CD8-positive, alpha-beta memory T cell (primary cell): ENCODE measurements around the gene MICA. TPM values are rescaled to one million over a fixed set of nuclear protein-coding genes. Genes with fewer than 3 reads are reported as not detected.

Source experiments
- CTCF ChIA-PET: fragments of 350-600 bp; sonication (Branson Sonifier 250); formaldehyde crosslinking; loops from one replicate; lab custom pipeline; 2021; ENCODE audit warnings: antibody characterized with exemption; lab: Charles Lee
- POLR2A ChIA-PET: fragments of 350-600 bp; sonication (Branson Sonifier 250); formaldehyde crosslinking; loops from one replicate; lab custom pipeline; 2021; ENCODE audit warnings: antibody characterized with exemption; lab: Charles Lee
- DNase-seq, 5 donors: peaks; one replicate each; pipeline versions ENCODE4 v3.0.0 to v3.0.0-alpha.2; 2020 to 2022; ENCODE audit warnings: mixed read lengths in 1 of 5
- H3K27ac ChIP-seq: one replicate; pipeline ENCODE4 v1.7.0; 2013; ENCODE audit warnings: low read depth, mild to moderate bottlenecking, low read length, moderate library complexity
- H3K27me3 ChIP-seq: 2 replicates; pipeline ENCODE4 v1.7.0; 2013; ENCODE audit warnings: low read length, mild to moderate bottlenecking; ENCODE audit not compliant: insufficient read depth, poor library complexity, severe bottlenecking
- H3K36me3 ChIP-seq: 2 replicates; pipeline ENCODE4 v1.7.0; 2013; ENCODE audit warnings: mild to moderate bottlenecking, low read length, moderate library complexity; ENCODE audit not compliant: insufficient read depth
- H3K4me1 ChIP-seq: 2 replicates; pipeline ENCODE4 v1.7.0; 2013; ENCODE audit warnings: mild to moderate bottlenecking, low read length, moderate library complexity; ENCODE audit not compliant: insufficient read depth
- H3K4me3 ChIP-seq: 2 replicates; pipeline ENCODE4 v1.7.0; 2013; ENCODE audit warnings: mild to moderate bottlenecking, low read length
- H3K9me3 ChIP-seq: 2 replicates; pipeline ENCODE4 v1.7.0; 2013; ENCODE audit warnings: mild to moderate bottlenecking, low read length
- H3K27ac Mint-ChIP-seq, 8 donors: one replicate each; pipeline ENCODE4 v1.8.0; 2020 to 2021; ENCODE audit warnings: mixed read lengths in 8 of 8, mild to moderate bottlenecking in 6 of 8, inconsistent platforms in 3 of 8, moderate library complexity in 3 of 8
- H3K27me3 Mint-ChIP-seq, 2 donors: one replicate each; pipeline ENCODE4 v1.8.0; 2020 to 2021; ENCODE audit warnings: mixed read lengths in 2 of 2, mild to moderate bottlenecking in 1 of 2, moderate library complexity in 1 of 2
- H3K36me3 Mint-ChIP-seq, 3 donors: one replicate each; pipeline ENCODE4 v1.8.0; 2020 to 2021; ENCODE audit warnings: mixed read lengths in 3 of 3, inconsistent platforms in 1 of 3, mild to moderate bottlenecking in 1 of 3
- H3K4me1 Mint-ChIP-seq, 3 donors: one replicate each; pipeline ENCODE4 v1.8.0; 2020 to 2021; ENCODE audit warnings: mixed read lengths in 3 of 3, inconsistent platforms in 1 of 3, mild to moderate bottlenecking in 1 of 3
- H3K4me3 Mint-ChIP-seq, 7 donors: one replicate each; pipeline ENCODE4 v1.8.0; 2020 to 2021; ENCODE audit warnings: mixed read lengths in 7 of 7, mild to moderate bottlenecking in 6 of 7, moderate library complexity in 4 of 7, inconsistent platforms in 2 of 7
- H3K9me3 Mint-ChIP-seq, 5 donors: one replicate each; pipeline ENCODE4 v1.8.0; 2020 to 2022; ENCODE audit warnings: mixed read lengths in 5 of 5, mild to moderate bottlenecking in 3 of 5, moderate library complexity in 2 of 5, inconsistent platforms in 1 of 5
- polyA plus RNA-seq: library from polyadenylated mRNA; unstranded; fragments of 300-500 nt; fragmentation: Illumina TruSeq; gene quantifications from one replicate; pipeline ENCODE4 v1.2.3, GENCODE V29; 2021
- total RNA-seq, 2 experiments: library from RNA; stranded (reverse); gene quantifications; one replicate each; pipeline ENCODE4 v1.2.3, GENCODE V29; 2021

The MICA gene
- total and polyA plus RNA-seq, 3 experiments from 2014 or later = 8.2 to 12.8 (median 12.4) TPM

GRCh38 chr6:31462964-31463870 lies 59.8 kb downstream of the MICA start:
- H3K4me1 Mint-ChIP-seq = peaks cover 64 to 70% (median 69%) of the 10 kb centered on the region in 3 donors
- Histone ChIP-seq H3K27ac (peak overlapping the region; percentile 96), H3K9me3 (no peaks in the 10 kb centered on the region), H3K4me1 (peaks cover 53% of the 10 kb centered on the region), H3K27me3 (no peaks in the 10 kb centered on the region), H3K36me3 (no peaks in the 10 kb centered on the region), H3K4me3 (peak overlapping the region; percentile 92)
- CTCF ChIA-PET = interaction anchor here (0.7 to 2.3 kb wide), 4 partner anchors 11 to 1375 kb away, joined by 3 to 8 read pairs (median 3); partner anchors contain the start of gene TAP2
- peaks cover 15 to 55% (median 22%) of the 10 kb centered on the region in 3 donors for H3K36me3 Mint-ChIP-seq
- peak overlapping the region; percentile 97 to 100 (median 100) for H3K27ac Mint-ChIP-seq
- peak; percentile 87 to 95 (median 94) for DNase-seq
- POLR2A ChIA-PET = interaction anchor here (0.5 to 1.1 kb wide), 8 partner anchors 17 to 1381 kb away, joined by 3 to 5 read pairs (median 3); partner anchors contain the start of gene DDX39B
- H3K4me3 Mint-ChIP-seq = peak overlapping the region; percentile 99 to 100 (median 99)
- no peaks in the 10 kb centered on the region for H3K27me3 Mint-ChIP-seq
- H3K9me3 Mint-ChIP-seq = no peaks in the 10 kb centered on the region

GRCh38 chr6:31464252-31465184 lies 61.1 kb downstream of the MICA start:
- Histone ChIP-seq H3K27ac (peak overlapping the region; percentile 96), H3K36me3 (no peaks in the 10 kb centered on the region), H3K4me3 (peak overlapping the region; percentile 92), H3K9me3 (no peaks in the 10 kb centered on the region), H3K27me3 (no peaks in the 10 kb centered on the region), H3K4me1 (peaks cover 66% of the 10 kb centered on the region)
- Mint-ChIP-seq H3K9me3 (no peaks in the 10 kb centered on the region), H3K36me3 (peaks cover 15 to 66% (median 27%) of the 10 kb centered on the region in 3 donors), H3K27ac (peak overlapping the region; percentile 97 to 100 (median 100)), H3K4me3 (peak overlapping the region; percentile 99 to 100 (median 99)), H3K27me3 (peaks cover 0 to 1% of the 10 kb centered on the region in 2 donors), H3K4me1 (peaks cover 75 to 84% (median 82%) of the 10 kb centered on the region in 3 donors)
- ChIA-PET CTCF (no interaction called here), POLR2A (no interaction called here)
- DNase-seq = peak in 2 of 5 donors; percentile 13 to 33

Other genes starting within 250 kb of the MICA start
- 10 to 100 TPM; 45.9 to 46.1 TPM for gene CCHCR1, start 245.8 kb upstream of the MICA start, total RNA-seq
- 7.4 TPM for gene CCHCR1, start 245.8 kb upstream of the MICA start, polyA plus RNA-seq
- gene TCF19, start 245.0 kb upstream of the MICA start, total RNA-seq = 100 to 1,000 TPM; 102 to 103 TPM
- gene TCF19, start 245.0 kb upstream of the MICA start, polyA plus RNA-seq = 11.6 TPM
- not detected for gene POU5F1, start 232.9 kb upstream of the MICA start, total RNA-seq
- gene POU5F1, start 232.9 kb upstream of the MICA start, polyA plus RNA-seq = not detected
- 100 to 1,000 TPM; 823 to 860 TPM for gene HLA-C, start 131.5 kb upstream of the MICA start, total RNA-seq
- 4,018 TPM for gene HLA-C, start 131.5 kb upstream of the MICA start, polyA plus RNA-seq
- 1,000 to 10,000 TPM; 3,705 to 3,812 TPM for gene HLA-B, start 46.4 kb upstream of the MICA start, total RNA-seq
- gene HLA-B, start 46.4 kb upstream of the MICA start, polyA plus RNA-seq = 8,337 TPM
- gene MICB, start 94.5 kb downstream of the MICA start, total RNA-seq = 10 to 100 TPM; 21.9 to 22.3 TPM
- 12.0 TPM for gene MICB, start 94.5 kb downstream of the MICA start, polyA plus RNA-seq
- gene MCCD1, start 125.4 kb downstream of the MICA start, total RNA-seq = not detected
- not detected for gene MCCD1, start 125.4 kb downstream of the MICA start, polyA plus RNA-seq
- 100 to 1,000 TPM; 643 to 658 TPM for gene DDX39B, start 138.4 kb downstream of the MICA start, total RNA-seq
- gene DDX39B, start 138.4 kb downstream of the MICA start, polyA plus RNA-seq = 85.7 TPM
- gene ATP6V1G2, start 143.0 kb downstream of the MICA start, total RNA-seq = 1 to 10 TPM in 1 of 2 experiments, under 1 TPM in 1; 0.94 to 2.0 TPM
- gene ATP6V1G2, start 143.0 kb downstream of the MICA start, polyA plus RNA-seq = 1.4 TPM
- 10 to 100 TPM; 13.5 to 13.8 TPM for gene NFKBIL1, start 144.0 kb downstream of the MICA start, total RNA-seq
- gene NFKBIL1, start 144.0 kb downstream of the MICA start, polyA plus RNA-seq = 6.9 TPM
- 100 to 1,000 TPM; 839 to 854 TPM for gene LTA, start 168.7 kb downstream of the MICA start, total RNA-seq
- 23.3 TPM for gene LTA, start 168.7 kb downstream of the MICA start, polyA plus RNA-seq
- gene TNF, start 172.0 kb downstream of the MICA start, total RNA-seq = 100 to 1,000 TPM; 207 to 215 TPM
- 7.9 TPM for gene TNF, start 172.0 kb downstream of the MICA start, polyA plus RNA-seq
- gene LTB, start 178.8 kb downstream of the MICA start, total RNA-seq = 100 to 1,000 TPM; 196 to 206 TPM
- gene LTB, start 178.8 kb downstream of the MICA start, polyA plus RNA-seq = 1,182 TPM
- gene LST1, start 182.7 kb downstream of the MICA start, total RNA-seq = 10 to 100 TPM; 22.0 to 22.4 TPM
- gene LST1, start 182.7 kb downstream of the MICA start, polyA plus RNA-seq = 49.6 TPM
- 10 to 100 TPM; 22.4 to 26.3 TPM for gene NCR3, start 189.4 kb downstream of the MICA start, total RNA-seq
- gene NCR3, start 189.4 kb downstream of the MICA start, polyA plus RNA-seq = 328 TPM
- 10 to 100 TPM; 35.6 TPM for gene AIF1, start 211.6 kb downstream of the MICA start, total RNA-seq
- 33.2 TPM for gene AIF1, start 211.6 kb downstream of the MICA start, polyA plus RNA-seq
- gene PRRC2A, start 217.1 kb downstream of the MICA start, total RNA-seq = 100 to 1,000 TPM; 251 to 263 TPM
- 9.3 TPM for gene PRRC2A, start 217.1 kb downstream of the MICA start, polyA plus RNA-seq
- 100 to 1,000 TPM; 258 to 261 TPM for gene BAG6, start 249.1 kb downstream of the MICA start, total RNA-seq
- gene BAG6, start 249.1 kb downstream of the MICA start, polyA plus RNA-seq = 23.1 TPM